ENCODE data around the gene PPP1R13B. TPM values are rescaled to one million over a fixed set of nuclear protein-coding genes. Genes with fewer than 3 reads are reported as not detected.

Gene PPP1R13B, protein sequence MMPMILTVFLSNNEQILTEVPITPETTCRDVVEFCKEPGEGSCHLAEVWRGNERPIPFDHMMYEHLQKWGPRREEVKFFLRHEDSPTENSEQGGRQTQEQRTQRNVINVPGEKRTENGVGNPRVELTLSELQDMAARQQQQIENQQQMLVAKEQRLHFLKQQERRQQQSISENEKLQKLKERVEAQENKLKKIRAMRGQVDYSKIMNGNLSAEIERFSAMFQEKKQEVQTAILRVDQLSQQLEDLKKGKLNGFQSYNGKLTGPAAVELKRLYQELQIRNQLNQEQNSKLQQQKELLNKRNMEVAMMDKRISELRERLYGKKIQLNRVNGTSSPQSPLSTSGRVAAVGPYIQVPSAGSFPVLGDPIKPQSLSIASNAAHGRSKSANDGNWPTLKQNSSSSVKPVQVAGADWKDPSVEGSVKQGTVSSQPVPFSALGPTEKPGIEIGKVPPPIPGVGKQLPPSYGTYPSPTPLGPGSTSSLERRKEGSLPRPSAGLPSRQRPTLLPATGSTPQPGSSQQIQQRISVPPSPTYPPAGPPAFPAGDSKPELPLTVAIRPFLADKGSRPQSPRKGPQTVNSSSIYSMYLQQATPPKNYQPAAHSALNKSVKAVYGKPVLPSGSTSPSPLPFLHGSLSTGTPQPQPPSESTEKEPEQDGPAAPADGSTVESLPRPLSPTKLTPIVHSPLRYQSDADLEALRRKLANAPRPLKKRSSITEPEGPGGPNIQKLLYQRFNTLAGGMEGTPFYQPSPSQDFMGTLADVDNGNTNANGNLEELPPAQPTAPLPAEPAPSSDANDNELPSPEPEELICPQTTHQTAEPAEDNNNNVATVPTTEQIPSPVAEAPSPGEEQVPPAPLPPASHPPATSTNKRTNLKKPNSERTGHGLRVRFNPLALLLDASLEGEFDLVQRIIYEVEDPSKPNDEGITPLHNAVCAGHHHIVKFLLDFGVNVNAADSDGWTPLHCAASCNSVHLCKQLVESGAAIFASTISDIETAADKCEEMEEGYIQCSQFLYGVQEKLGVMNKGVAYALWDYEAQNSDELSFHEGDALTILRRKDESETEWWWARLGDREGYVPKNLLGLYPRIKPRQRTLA
- 16.2 and 18.8 TPM in 2 replicates for total RNA-seq

GRCh38 chr14:103847451-103848174, at the start of gene PPP1R13B:
Gene PPP1R13B, minus strand, starts transcription at chr14:103847575. Its CDS starts 268 bp downstream, at chr14:103847307.
- no peaks in the 10 kb centered on the region for H3K27me3 Mint-ChIP-seq
- H3K4me3 Mint-ChIP-seq, result peak within 1 kb of the TSS; percentile 87
- DNase-seq (peak; percentile 96), ATAC-seq (ENCODE audit: low read depth) (peak; percentile 97)
- POLR2A ChIA-PET, result interaction anchor here (0.6 to 1.4 kb wide), 3 partner anchors 27 to 287 kb away, joined by 3 to 14 read pairs (median 6); a partner anchor contains a TSS
- TF ChIP-seq, protein P1, sequence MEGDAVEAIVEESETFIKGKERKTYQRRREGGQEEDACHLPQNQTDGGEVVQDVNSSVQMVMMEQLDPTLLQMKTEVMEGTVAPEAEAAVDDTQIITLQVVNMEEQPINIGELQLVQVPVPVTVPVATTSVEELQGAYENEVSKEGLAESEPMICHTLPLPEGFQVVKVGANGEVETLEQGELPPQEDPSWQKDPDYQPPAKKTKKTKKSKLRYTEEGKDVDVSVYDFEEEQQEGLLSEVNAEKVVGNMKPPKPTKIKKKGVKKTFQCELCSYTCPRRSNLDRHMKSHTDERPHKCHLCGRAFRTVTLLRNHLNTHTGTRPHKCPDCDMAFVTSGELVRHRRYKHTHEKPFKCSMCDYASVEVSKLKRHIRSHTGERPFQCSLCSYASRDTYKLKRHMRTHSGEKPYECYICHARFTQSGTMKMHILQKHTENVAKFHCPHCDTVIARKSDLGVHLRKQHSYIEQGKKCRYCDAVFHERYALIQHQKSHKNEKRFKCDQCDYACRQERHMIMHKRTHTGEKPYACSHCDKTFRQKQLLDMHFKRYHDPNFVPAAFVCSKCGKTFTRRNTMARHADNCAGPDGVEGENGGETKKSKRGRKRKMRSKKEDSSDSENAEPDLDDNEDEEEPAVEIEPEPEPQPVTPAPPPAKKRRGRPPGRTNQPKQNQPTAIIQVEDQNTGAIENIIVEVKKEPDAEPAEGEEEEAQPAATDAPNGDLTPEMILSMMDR (IDR thresholded peaks at IDR 0.05), result no peak
- H3K4me1 Mint-ChIP-seq, result peaks cover 12% of the 10 kb centered on the region
- CTCF ChIA-PET, result interaction anchor here (1.0 kb wide), 1 partner anchor 41 kb away, joined by 3 read pairs; no protein-coding TSS in a partner anchor
- H3K9me3 Mint-ChIP-seq, result no peaks in the 10 kb centered on the region
- peaks cover 6% of the 10 kb centered on the region for H3K36me3 Mint-ChIP-seq (ENCODE audit: low read depth)
- H3K27ac Mint-ChIP-seq, result peak within 1 kb of the TSS; percentile 63
- intact Hi-C loops (cut with micrococcal nuclease), result loop anchor here (1.0 to 10.0 kb wide), 5 partner anchors 25 to 283 kb away; partner anchors contain the start of genes BAG5, COA8, XRCC3 and ZFYVE21

DNA sequence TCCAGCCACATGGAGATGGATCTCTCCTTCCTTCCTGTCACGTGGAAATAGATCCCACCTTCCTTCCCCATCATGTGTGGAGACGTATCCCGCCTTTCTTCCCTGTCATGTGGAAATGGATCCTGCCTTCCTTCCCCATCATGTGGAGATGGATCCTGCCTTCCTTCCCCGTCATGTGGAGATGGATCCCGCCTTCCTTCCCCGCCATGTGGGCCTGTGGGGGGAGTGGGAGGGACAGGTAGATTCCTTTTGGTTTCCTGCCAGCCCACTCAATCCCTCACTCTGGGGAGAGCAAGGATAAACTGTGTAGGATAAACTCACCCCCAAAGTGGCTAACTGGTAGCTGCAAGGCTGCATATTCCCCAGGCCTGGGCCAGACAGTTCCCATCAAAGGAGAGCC, 49.2 kb upstream of the PPP1R13B start:
- POLR2A ChIA-PET, result no interaction called here
- Mint-ChIP-seq H3K27ac (no peak overlapping the region), H3K4me1 (peaks cover 5% of the 10 kb centered on the region), H3K36me3 (ENCODE audit: low read depth) (no peaks in the 10 kb centered on the region), H3K27me3 (no peaks in the 10 kb centered on the region), H3K9me3 (no peaks in the 10 kb centered on the region), H3K4me3 (no peak overlapping the region)
- ATAC-seq (ENCODE audit: low read depth) (no peak), DNase-seq (no peak)
- intact Hi-C loops (cut with micrococcal nuclease), result no loop called here
- CTCF ChIA-PET, result no interaction called here
- TF ChIP-seq, protein P1 (IDR thresholded peaks at IDR 0.05), result no peak

DNA sequence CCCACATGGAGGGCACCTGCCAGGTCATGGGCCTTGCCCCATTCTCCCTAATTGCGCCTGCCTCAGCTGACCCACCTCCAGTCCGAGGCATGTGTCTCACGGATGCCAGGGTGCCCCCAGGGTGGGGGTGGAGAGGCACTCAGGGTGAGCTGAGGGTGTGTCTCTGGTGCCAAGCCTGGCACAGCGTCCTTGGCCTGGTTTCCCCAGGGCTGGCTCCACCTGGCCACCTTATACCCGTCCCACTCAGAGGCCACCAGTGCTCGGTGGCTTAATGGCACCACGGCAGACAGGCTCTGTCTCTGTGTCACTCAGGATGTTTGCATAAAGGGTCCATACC, 47.3 kb upstream of the PPP1R13B start:
- Mint-ChIP-seq H3K9me3 (no peaks in the 10 kb centered on the region), H3K36me3 (ENCODE audit: low read depth) (no peaks in the 10 kb centered on the region), H3K27me3 (no peaks in the 10 kb centered on the region), H3K4me3 (no peak overlapping the region), H3K27ac (no peak overlapping the region), H3K4me1 (no peaks in the 10 kb centered on the region)
- ChIA-PET POLR2A (interaction anchor here (0.6 kb wide), 1 partner anchor 11 kb away, joined by 3 read pairs; no protein-coding TSS in a partner anchor), CTCF (no interaction called here)
- intact Hi-C loops (cut with micrococcal nuclease), result no loop called here
- no peak for ATAC-seq (ENCODE audit: low read depth)
- DNase-seq, result no peak
- TF ChIP-seq, protein P1 (IDR thresholded peaks at IDR 0.05), result no peak

- DNase-seq (no peak), ATAC-seq (ENCODE audit: low read depth) (no peak)
- TF ChIP-seq, protein P1 (IDR thresholded peaks at IDR 0.05), result no peak
- no peaks in the 10 kb centered on the region for H3K4me1 Mint-ChIP-seq
- intact Hi-C loops (cut with micrococcal nuclease), result no loop called here
- H3K4me3 Mint-ChIP-seq, result no peak overlapping the region
- CTCF ChIA-PET, result no interaction called here
- no peaks in the 10 kb centered on the region for H3K9me3 Mint-ChIP-seq
- H3K36me3 Mint-ChIP-seq (ENCODE audit: low read depth), result no peaks in the 10 kb centered on the region
- H3K27me3 Mint-ChIP-seq, result no peaks in the 10 kb centered on the region
- H3K27ac Mint-ChIP-seq, result no peak overlapping the region
- POLR2A ChIA-PET, result no interaction called here
These were observed 46.8 kb upstream of the PPP1R13B start for GRCh38 chr14:103894034-103894722.

Data from activated B cell treated with CpG ODN at 0.5 μM for 24 hours (primary cell).